ENCODE results near the gene ALDH9A1.
A peak's percentile ranks its signal among the peaks of the same experiment; 100 is the strongest.

ALDH9A1 gene

DNA sequence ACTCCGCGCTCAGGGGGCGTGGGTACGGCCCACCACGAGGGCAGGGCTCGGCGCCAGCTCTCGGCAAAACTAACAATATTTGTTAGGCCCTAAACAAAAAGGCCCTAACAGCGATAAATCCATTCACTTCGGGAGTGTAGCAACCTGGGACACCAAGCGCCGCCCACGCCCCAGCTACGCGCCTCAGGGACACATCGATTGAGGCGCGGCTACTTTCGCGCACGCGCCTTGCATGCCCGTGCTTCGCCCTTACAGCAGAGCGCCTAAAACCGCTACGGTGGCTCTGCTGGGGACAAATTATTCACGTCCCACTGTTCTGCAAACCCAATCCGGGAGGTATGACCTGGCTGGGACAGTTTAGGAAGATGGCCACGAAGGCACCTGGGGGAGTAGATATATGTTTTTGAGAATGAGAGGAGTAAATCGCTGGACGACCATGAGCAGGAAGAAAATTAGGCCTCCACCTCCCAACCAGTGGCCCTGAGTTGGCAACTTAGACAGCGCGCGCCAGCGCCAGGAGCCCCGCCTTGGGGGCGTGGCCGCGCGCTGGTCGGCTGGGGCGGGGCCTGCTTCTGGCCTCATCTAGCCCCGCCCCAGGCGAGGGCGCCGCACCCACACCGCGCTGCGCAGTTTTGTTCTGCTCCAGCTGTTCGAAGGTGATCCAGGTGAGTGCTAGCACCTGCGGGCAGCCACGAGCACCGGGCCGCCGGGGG, 67.6 kb downstream of the ALDH9A1 start, which contains the start of gene MGST3:
TSS of gene MGST3 (plus strand) at position 606 of the 713 bp plus-strand sequence. CDS start 18,614 bp downstream, outside the sequence.
- ATAC-seq (replicated peaks): peak; percentile 87 to 91

GRCh38 chr1:165629848-165630628, 68.3 kb downstream of the ALDH9A1 start:
- Mint-ChIP-seq H3K36me3 (peaks cover 0 to 4% of the 10 kb centered on the region in 2 donors), H3K27ac (peak overlapping the region; percentile 38), H3K9me3 (no peaks in the 10 kb centered on the region), H3K4me1 (peaks cover 10 to 17% of the 10 kb centered on the region in 2 donors), H3K27me3 (no peaks in the 10 kb centered on the region), H3K4me3 (no peak overlapping the region)
- ATAC-seq (replicated peaks) (no peak), DNase-seq (no peak)

More for the DNA sequence above, 67.6 kb downstream of the ALDH9A1 start, which contains the start of gene MGST3:
- H3K9me3 Mint-ChIP-seq: no peaks in the 10 kb centered on the region
- no peaks in the 10 kb centered on the region for H3K27me3 Mint-ChIP-seq
- peaks cover 14 to 17% of the 10 kb centered on the region in 2 donors for H3K4me1 Mint-ChIP-seq
- H3K36me3 Mint-ChIP-seq: peaks cover 0 to 4% of the 10 kb centered on the region in 2 donors
- peak; percentile 92 for DNase-seq
- H3K27ac Mint-ChIP-seq: peak within 1 kb of the TSS; percentile 38
- no peak within 1 kb of the TSS for H3K4me3 Mint-ChIP-seq

- H3K9me3 Mint-ChIP-seq: no peaks in the 10 kb centered on the region
- ATAC-seq (replicated peaks) (no peak), DNase-seq (no peak)
- H3K4me3 Mint-ChIP-seq: no peak overlapping the region
- H3K27me3 Mint-ChIP-seq: peaks cover 4 to 5% of the 10 kb centered on the region in 2 donors
- no peak overlapping the region for H3K27ac Mint-ChIP-seq
- H3K4me1 Mint-ChIP-seq: peaks cover 7 to 11% of the 10 kb centered on the region in 2 donors
- H3K36me3 Mint-ChIP-seq: no peaks in the 10 kb centered on the region
Measured at GRCh38 chr1:165629151-165629550, 69.2 kb downstream of the ALDH9A1 start.

DNA sequence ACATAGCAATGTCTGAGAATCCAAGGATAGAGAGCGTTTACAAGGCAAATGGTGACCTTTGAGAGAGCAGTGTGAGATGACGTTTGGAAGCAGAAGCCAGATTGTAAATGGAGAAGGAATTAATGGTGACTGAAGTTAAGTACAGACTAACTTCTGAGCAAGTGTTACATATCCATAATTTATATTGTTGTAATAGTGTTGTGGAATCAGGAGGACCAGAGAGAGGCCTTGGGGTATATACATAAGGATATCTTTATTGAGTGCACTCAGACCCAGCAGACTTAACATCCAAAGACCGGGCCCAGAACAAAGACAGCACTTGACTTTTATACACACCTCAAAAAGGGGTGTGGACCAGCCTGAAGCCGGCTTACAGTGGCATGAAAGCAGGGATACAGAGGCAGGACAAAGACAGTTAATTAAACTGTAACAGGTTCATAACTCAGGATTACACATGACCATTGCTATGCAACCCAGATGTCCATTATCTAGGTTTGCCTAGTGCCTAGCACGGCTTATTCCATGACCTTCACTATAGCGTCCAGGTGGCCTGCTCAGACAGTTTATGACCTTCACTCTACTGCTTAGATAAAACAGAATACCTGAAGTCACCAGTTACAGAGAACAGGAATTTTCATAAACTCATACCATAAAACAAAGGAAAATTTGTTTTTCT, 70.1 kb downstream of the ALDH9A1 start:
- Mint-ChIP-seq H3K9me3 (no peaks in the 10 kb centered on the region), H3K4me3 (no peak overlapping the region), H3K27ac (no peak overlapping the region), H3K36me3 (no peaks in the 10 kb centered on the region), H3K27me3 (peaks cover 5 to 7% of the 10 kb centered on the region in 2 donors), H3K4me1 (peaks cover 3 to 4% of the 10 kb centered on the region in 2 donors)
- no peak for DNase-seq
- ATAC-seq (replicated peaks): no peak

GRCh38 chr1:165624441-165624840, 73.9 kb downstream of the ALDH9A1 start:
- no peaks in the 10 kb centered on the region for H3K9me3 Mint-ChIP-seq
- H3K27ac Mint-ChIP-seq: no peak overlapping the region
- H3K27me3 Mint-ChIP-seq: peaks cover 23 to 27% of the 10 kb centered on the region in 2 donors
- no peak for ATAC-seq (replicated peaks)
- no peak overlapping the region for H3K4me3 Mint-ChIP-seq
- no peaks in the 10 kb centered on the region for H3K4me1 Mint-ChIP-seq
- DNase-seq: no peak
- H3K36me3 Mint-ChIP-seq: no peaks in the 10 kb centered on the region

DNA sequence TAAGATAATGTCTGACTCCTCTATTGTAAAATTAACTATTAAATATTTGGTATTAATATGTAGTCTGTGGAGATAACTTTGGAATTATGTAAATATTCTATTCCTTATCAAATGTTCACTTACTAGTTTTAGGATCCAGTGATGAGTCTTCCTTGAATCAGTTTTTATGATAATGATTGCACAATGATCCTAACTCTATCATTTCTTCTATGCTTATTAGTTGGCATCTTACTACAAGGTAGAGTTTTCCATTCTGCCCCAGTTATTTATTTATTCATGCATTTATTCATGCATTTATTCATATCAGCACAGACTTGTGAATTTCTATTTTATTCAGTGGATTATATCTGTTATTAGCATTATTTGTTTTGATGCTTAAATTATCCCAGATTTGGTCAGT, 74.7 kb downstream of the ALDH9A1 start:
- H3K27ac Mint-ChIP-seq: no peak overlapping the region
- H3K4me3 Mint-ChIP-seq: no peak overlapping the region
- ATAC-seq (replicated peaks) (no peak), DNase-seq (no peak)
- no peaks in the 10 kb centered on the region for H3K4me1 Mint-ChIP-seq
- H3K9me3 Mint-ChIP-seq: no peaks in the 10 kb centered on the region
- H3K36me3 Mint-ChIP-seq: no peaks in the 10 kb centered on the region
- H3K27me3 Mint-ChIP-seq: peaks cover 23 to 27% of the 10 kb centered on the region in 2 donors

GRCh38 chr1:165619647-165620151, 78.7 kb downstream of the ALDH9A1 start:
- Mint-ChIP-seq H3K36me3 (no peaks in the 10 kb centered on the region), H3K4me1 (no peaks in the 10 kb centered on the region), H3K27ac (no peak overlapping the region), H3K4me3 (no peak overlapping the region), H3K9me3 (no peaks in the 10 kb centered on the region), H3K27me3 (peaks cover 31 to 47% of the 10 kb centered on the region in 2 donors)
- ATAC-seq (replicated peaks): no peak
- no peak for DNase-seq

DNA sequence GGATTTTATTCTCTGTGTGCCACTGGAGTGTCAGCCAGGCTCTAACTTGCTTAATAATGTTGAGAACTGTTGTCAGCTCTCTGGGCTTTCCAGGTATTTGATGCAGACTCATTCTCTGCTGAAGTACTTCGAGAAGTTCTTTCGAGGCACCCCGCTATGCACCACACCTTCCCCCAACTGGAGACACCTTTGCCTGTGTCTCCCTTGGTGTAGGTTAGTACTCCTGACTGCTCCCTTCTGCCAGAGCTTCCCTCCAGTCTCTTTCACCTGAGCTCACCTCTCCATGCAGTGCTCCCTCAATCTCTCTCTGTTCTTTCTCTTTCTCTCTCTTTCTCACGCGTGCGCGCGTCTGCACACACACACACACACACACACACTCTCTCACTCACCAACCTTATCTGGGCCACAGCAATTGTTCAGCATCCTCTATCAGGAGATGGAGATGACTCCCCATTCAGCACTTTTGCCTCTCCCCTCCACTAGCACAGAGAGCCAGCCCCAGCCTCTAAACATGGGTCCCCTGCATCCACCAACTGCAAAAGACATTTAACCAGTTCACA, 81.3 kb downstream of the ALDH9A1 start:
- no peak overlapping the region for H3K4me3 Mint-ChIP-seq
- DNase-seq (no peak), ATAC-seq (replicated peaks) (no peak)
- no peak overlapping the region for H3K27ac Mint-ChIP-seq
- peaks cover 0 to 2% of the 10 kb centered on the region in 2 donors for H3K4me1 Mint-ChIP-seq
- peaks cover 29 to 42% of the 10 kb centered on the region in 2 donors for H3K27me3 Mint-ChIP-seq
- H3K9me3 Mint-ChIP-seq: peaks cover 0 to 2% of the 10 kb centered on the region in 2 donors
- H3K36me3 Mint-ChIP-seq: peaks cover 0 to 4% of the 10 kb centered on the region in 2 donors

DNA sequence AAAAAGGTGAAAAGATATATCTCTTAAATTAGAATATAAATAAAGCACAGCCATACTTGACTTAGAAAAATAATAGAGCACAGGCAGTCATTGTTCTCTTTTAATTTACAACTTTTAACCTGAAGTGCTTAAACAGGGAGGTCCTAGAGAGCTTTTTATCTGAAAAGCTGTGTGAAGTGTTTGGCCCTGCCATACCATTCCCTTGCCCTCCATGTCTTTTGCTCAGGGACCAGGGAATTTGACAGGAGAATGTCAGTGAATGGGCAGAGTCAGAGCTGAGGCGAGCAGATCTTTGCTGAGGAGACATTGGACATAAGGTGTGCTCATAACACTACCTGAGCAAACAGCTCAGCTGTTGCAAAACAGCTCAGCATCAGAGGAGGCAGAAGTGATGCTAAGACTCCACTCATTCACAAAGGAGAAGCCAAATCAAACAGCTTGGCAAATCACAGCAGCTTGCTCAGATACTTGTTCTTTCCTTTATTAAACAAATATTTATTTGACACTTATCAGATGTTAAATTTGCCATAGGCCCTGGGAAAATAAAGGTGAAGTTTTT, 82.2 kb downstream of the ALDH9A1 start:
- peaks cover 0 to 4% of the 10 kb centered on the region in 2 donors for H3K9me3 Mint-ChIP-seq
- peaks cover 0 to 9% of the 10 kb centered on the region in 2 donors for H3K4me1 Mint-ChIP-seq
- H3K36me3 Mint-ChIP-seq: peaks cover 0 to 4% of the 10 kb centered on the region in 2 donors
- ATAC-seq (replicated peaks): no peak
- no peak for DNase-seq
- H3K4me3 Mint-ChIP-seq: no peak overlapping the region
- H3K27ac Mint-ChIP-seq: no peak overlapping the region
- H3K27me3 Mint-ChIP-seq: peaks cover 31 to 49% of the 10 kb centered on the region in 2 donors
